Measurements from ENCODE around the gene NEK1.

NEK1 gene

GRCh38 chr4:169644802-169645201, 32.4 kb upstream of the NEK1 start:
- TF ChIP-seq CTCF (IDR thresholded peaks at IDR 0.05; ENCODE audit: low read depth, low read length, missing control alignments), result no peak
- H3K4me3 ChIP-seq (ENCODE audit: low read depth, low read length), result no peak overlapping the region
- DNase-seq (ENCODE audit: low read depth), result no peak

GRCh38 chr4:169640261-169640870, 28.0 kb upstream of the NEK1 start:
- H3K4me3 ChIP-seq (ENCODE audit: low read depth, low read length), result no peak overlapping the region
- no peak for DNase-seq (ENCODE audit: low read depth)
- no peak for TF ChIP-seq CTCF (IDR thresholded peaks at IDR 0.05; ENCODE audit: low read depth, low read length, missing control alignments)

GRCh38 chr4:169634975-169635374, 22.6 kb upstream of the NEK1 start:
- TF ChIP-seq CTCF (IDR thresholded peaks at IDR 0.05; ENCODE audit: low read depth, low read length, missing control alignments), result no peak
- DNase-seq (ENCODE audit: low read depth), result no peak
- H3K4me3 ChIP-seq (ENCODE audit: low read depth, low read length), result no peak overlapping the region

- TF ChIP-seq CTCF (IDR thresholded peaks at IDR 0.05; ENCODE audit: low read depth, low read length, missing control alignments), result no peak
- no peak overlapping the region for H3K4me3 ChIP-seq (ENCODE audit: low read depth, low read length)
- no peak for DNase-seq (ENCODE audit: low read depth)
These were observed 20.5 kb upstream of the NEK1 start for GRCh38 chr4:169632896-169633295.

- TF ChIP-seq CTCF (IDR thresholded peaks at IDR 0.05; ENCODE audit: low read depth, low read length, missing control alignments), result no peak
- H3K4me3 ChIP-seq (ENCODE audit: low read depth, low read length), result no peak overlapping the region
- DNase-seq (ENCODE audit: low read depth), result no peak
These were observed 17.7 kb upstream of the NEK1 start for GRCh38 chr4:169630069-169630468.

GRCh38 chr4:169628579-169628978, 16.2 kb upstream of the NEK1 start:
- DNase-seq (ENCODE audit: low read depth), result no peak
- TF ChIP-seq CTCF (IDR thresholded peaks at IDR 0.05; ENCODE audit: low read depth, low read length, missing control alignments), result no peak
- H3K4me3 ChIP-seq (ENCODE audit: low read depth, low read length), result no peak overlapping the region

GRCh38 chr4:169627307-169627706, 14.9 kb upstream of the NEK1 start:
- H3K4me3 ChIP-seq (ENCODE audit: low read depth, low read length), result no peak overlapping the region
- TF ChIP-seq CTCF (IDR thresholded peaks at IDR 0.05; ENCODE audit: low read depth, low read length, missing control alignments), result no peak
- DNase-seq (ENCODE audit: low read depth), result no peak
